ENCODE results near the gene MKNK1. TPM values are rescaled to one million over a fixed set of nuclear protein-coding genes. Genes with fewer than 3 reads are reported as not detected.

MKNK1 gene
- total and polyA plus RNA-seq, 2 of the 8 experiments (the other 6 are each of a cell fraction or from before 2014, with no cell fraction given) = 13.9 to 21.5 TPM

DNA sequence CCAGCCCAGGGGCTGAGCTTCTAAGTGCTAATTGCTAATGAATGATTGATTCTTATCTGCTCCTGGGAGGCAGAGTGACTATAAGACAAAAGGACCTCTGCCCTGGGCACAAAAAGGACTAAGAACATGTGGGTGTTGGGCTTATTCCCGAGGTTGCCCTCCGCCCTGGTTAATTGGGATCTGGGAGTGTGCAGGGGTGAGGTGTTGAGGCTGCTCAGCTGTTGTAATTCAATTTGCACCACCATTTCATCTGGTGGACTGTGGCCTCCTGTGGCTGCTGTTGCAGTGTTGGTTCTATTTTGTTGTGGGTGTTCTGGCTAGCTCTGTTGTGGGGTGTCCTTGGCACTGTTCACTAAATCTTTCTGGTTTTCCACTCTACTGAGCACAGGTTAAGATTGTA, 65.9 kb downstream of the MKNK1 start (continued):
- TF ChIP-seq, protein P1, sequence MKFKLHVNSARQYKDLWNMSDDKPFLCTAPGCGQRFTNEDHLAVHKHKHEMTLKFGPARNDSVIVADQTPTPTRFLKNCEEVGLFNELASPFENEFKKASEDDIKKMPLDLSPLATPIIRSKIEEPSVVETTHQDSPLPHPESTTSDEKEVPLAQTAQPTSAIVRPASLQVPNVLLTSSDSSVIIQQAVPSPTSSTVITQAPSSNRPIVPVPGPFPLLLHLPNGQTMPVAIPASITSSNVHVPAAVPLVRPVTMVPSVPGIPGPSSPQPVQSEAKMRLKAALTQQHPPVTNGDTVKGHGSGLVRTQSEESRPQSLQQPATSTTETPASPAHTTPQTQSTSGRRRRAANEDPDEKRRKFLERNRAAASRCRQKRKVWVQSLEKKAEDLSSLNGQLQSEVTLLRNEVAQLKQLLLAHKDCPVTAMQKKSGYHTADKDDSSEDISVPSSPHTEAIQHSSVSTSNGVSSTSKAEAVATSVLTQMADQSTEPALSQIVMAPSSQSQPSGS (IDR thresholded peaks at IDR 0.05; ENCODE audit: low read length) = no peak
- TF ChIP-seq POLR2A (IDR thresholded peaks at IDR 0.05; ENCODE audit: control extremely low read depth in 1 of 2, low read depth in 2 of 2, low read length in 2 of 2) (no peak), GABPA (IDR thresholded peaks at IDR 0.05; ENCODE audit: borderline replicate concordance, insufficient read depth, low read length) (no peak), GTF2F1 (IDR thresholded peaks at IDR 0.05; ENCODE audit: borderline replicate concordance, low read depth, low read length) (no peak)

Measured in H1 (cell line).